GM19452 (cell line): ENCODE data around the gene MORF4L2.
"Not testable (repeated sequence)": the region's sequence is repeated elsewhere in the genome, so short reads cannot be mapped to it uniquely, and the experiment has no call there.

Experiments used
- ATAC-seq: cut with Tn5 transposase; IDR thresholded peaks from one replicate; pipeline ENCODE4 v1.9.1; 2021; ENCODE audit not compliant: unreplicated experiment

Gene MORF4L2

GRCh38 chrX:103681443-103681842, 5.1 kb downstream of the MORF4L2 start:
- ATAC-seq, result no peak

GRCh38 chrX:103678199-103678993, 8.1 kb downstream of the MORF4L2 start:
- ATAC-seq, result no peak

- no peak for ATAC-seq
Observed at GRCh38 chrX:103674531-103675454, 11.7 kb downstream of the MORF4L2 start.

- ATAC-seq, result no peak
Observed at GRCh38 chrX:103669745-103670144, 16.8 kb downstream of the MORF4L2 start.

- no peak for ATAC-seq
Observed at GRCh38 chrX:103666202-103667107, 20.0 kb downstream of the MORF4L2 start.

GRCh38 chrX:103663981-103664762, 22.3 kb downstream of the MORF4L2 start:
- no peak for ATAC-seq

GRCh38 chrX:103659460-103659859, 27.0 kb downstream of the MORF4L2 start:
- not testable (repeated sequence) for ATAC-seq

GRCh38 chrX:103658681-103659433, 27.6 kb downstream of the MORF4L2 start:
- no peak for ATAC-seq

- ATAC-seq, result not testable (repeated sequence)
Observed at GRCh38 chrX:103657066-103657465, 29.4 kb downstream of the MORF4L2 start.

- no peak for ATAC-seq
Observed at GRCh38 chrX:103656617-103657016, 29.9 kb downstream of the MORF4L2 start.

GRCh38 chrX:103655230-103656000, 31.1 kb downstream of the MORF4L2 start:
- ATAC-seq, result not testable (repeated sequence)

- ATAC-seq, result no peak
Observed at GRCh38 chrX:103651151-103651773, 35.2 kb downstream of the MORF4L2 start.

- ATAC-seq, result no peak
Observed at GRCh38 chrX:103647630-103648029, 38.9 kb downstream of the MORF4L2 start.

- no peak for ATAC-seq
Observed at GRCh38 chrX:103644125-103644524, 42.4 kb downstream of the MORF4L2 start.

GRCh38 chrX:103640401-103641155, 45.9 kb downstream of the MORF4L2 start:
- no peak for ATAC-seq

- ATAC-seq, result not testable (repeated sequence)
Observed at GRCh38 chrX:103638479-103639346, 47.8 kb downstream of the MORF4L2 start.
